GM21390 (cell line): ENCODE results near the gene TOMM20.
"Not testable (repeated sequence)": the region's sequence is repeated elsewhere in the genome, so short reads cannot be mapped to it uniquely, and the experiment has no call there.

Source experiments
- ATAC-seq: cut with Tn5 transposase; IDR thresholded peaks from one replicate; pipeline ENCODE4 v1.9.1; 2021; ENCODE audit not compliant: unreplicated experiment

Gene TOMM20

GRCh38 chr1:235080297-235080657 lies 48.4 kb downstream of the TOMM20 start:
- not testable (repeated sequence) for ATAC-seq

DNA sequence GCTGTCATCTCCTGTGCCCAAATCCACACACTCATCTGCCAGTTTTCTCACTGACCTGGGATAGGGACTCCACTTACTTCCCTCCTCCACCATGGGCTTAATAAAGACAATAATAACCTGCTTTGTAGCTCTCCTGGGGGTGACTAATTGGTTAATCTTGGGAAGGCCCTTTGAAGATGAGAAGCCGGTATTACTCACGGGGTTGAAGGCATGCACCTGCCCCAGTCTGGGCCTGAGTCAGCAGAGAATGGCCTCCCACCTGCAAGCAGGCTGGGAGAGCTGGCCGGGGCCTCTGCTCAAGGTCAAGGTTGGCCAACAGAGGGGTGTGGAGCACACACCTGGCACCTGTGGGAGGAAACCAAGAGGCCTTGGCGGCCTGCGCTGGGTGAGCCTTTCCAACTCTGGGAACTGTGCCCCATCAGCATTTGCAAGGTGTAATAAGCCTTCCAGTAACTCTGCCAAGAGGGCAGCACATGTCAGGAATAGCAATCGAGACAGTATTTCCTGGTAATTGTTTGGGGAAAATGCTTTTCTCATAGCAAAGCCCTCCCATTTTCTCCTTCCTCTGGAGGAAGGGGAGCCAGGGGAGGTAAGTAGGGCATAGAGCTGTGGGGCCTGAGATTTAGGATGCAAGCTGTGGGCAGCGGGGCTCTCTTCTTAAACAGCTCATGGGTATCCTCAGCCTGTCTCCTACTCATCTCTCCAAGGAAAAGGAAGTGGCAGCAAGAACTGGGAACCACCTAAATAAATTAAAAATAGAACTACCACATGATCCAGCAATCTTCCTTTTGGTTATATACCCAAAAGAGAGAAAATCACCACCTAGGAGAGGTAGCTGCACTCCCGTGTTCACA lies 49.0 kb downstream of the TOMM20 start:
- ATAC-seq, result no peak

- no peak for ATAC-seq
Observed at GRCh38 chr1:235078480-235079381, 49.9 kb downstream of the TOMM20 start.

DNA sequence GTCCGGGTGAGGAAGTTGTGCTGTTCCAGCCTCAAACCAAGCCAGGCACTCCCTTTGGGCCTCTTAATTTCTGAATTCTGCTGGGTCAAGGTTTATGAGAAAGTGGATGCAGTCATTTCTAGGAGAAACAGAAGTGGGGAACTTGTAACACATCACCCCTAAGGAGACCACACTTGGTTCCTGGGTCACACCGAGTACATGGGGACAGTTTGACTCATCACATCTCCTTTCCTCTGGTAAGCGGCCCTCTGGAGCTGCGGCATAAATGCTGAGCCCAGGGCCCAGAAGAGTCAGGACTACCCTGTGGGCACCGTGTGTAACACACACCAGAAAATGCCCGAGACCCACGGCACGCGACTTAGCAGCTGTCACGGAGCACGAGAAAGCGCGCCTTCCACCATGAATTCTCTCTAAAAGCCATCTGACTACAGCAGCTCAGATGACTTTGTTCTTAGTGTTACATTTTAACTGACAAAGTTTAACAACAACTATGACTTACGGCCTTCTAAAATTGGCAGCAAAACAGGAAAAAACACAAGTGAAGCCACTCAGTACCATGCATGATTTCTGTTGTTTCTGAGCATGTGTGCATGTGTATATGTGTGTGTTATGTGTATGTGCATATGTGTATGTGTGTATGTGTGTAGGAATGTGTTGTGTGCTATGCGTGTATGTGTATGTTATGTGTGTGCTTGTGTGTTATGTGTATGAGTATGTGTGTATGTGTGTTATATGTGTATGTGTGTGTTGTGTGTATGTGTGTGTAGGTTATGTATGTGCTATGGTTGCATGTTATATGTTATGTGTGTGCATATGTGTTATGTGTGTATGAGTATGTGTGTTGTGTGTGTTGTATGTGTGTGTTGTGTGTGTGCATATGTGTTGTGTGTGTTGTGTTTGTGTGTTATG lies 50.8 kb downstream of the TOMM20 start:
- peak; percentile 30 for ATAC-seq

DNA sequence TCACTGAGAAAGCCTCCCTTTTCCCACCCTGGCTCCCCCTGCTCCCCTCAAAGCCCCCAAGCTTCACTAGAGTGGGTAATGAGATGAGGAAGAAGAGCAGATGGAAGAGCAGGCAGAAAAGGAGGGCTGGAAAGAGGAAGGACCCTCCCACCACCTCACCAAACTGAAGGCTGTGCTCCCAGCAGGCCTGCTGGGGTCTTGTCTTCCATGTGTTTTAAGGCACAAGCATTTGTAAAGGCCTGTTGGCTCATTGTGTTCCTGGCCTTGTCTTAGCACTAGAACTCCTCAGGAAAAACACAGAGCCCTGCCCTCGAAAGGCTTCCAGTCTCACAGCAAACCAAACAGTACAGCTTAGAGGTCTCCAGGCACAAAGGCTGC lies 51.5 kb downstream of the TOMM20 start:
- no peak for ATAC-seq

GRCh38 chr1:235076504-235077162 lies 52.0 kb downstream of the TOMM20 start:
- ATAC-seq, result no peak

DNA sequence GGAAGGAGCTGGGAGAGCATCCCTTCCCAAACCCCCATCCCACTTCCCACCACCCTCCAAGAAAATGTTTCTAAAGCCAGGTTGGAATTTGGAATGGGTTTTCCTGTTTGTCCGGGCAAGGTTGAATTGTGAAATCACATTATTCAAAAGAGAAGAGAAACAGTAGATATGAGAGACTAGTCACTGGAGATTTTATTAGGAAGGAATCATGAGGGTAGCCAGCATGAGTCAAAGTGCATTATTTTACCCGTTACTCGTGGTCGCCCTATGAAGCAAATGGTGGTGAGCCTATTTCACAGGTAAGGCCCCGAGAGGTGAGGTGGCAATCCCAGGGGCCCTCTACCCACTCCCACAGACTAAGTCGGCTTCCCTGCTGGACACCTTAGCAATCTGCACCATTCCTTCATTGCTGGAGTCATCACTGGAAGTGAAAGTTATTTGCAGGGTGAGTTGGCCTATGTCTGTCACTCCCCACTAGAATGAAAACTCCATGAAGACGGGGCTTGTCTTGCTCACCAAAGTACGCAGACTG lies 52.8 kb downstream of the TOMM20 start:
- ATAC-seq, result no peak

DNA sequence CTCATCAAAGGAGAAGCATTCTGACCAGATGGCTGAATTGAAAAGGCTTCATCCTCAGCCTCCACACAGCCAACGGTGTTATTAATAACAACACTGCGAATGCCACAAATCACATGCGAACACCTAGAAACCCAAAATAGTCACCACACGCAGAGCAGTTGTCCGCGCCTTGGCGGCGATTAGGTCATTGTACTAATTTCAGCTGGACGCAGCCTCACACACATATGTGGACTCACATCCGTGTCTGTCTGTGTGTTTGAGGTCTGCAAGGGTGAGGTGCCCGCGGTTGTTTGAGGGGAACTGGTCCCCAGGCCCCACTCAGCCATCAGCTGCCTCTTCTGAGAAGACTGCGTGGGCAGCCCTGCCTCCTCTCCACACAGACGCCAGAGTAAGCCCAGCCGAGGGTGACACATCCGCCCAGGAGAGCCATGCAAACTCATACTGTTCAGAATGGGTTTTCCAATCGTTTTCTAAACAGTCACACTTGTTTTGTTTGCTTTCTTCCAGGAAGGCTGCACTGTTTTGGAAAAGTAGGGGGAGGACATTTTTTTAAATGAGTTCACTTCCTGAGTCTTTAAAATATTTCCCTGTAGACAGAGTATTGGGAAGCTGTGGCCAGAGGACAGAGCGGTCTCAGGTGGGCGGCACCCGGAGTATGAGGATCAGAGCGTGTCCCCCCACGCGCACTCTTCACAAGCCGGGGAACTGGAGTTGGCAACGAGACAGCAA lies 53.4 kb downstream of the TOMM20 start:
- ATAC-seq, result peak; percentile 54

GRCh38 chr1:235074523-235075047 lies 54.1 kb downstream of the TOMM20 start:
- peak; percentile 42 for ATAC-seq

- no peak for ATAC-seq
Observed at GRCh38 chr1:235073968-235074522, 54.6 kb downstream of the TOMM20 start.

DNA sequence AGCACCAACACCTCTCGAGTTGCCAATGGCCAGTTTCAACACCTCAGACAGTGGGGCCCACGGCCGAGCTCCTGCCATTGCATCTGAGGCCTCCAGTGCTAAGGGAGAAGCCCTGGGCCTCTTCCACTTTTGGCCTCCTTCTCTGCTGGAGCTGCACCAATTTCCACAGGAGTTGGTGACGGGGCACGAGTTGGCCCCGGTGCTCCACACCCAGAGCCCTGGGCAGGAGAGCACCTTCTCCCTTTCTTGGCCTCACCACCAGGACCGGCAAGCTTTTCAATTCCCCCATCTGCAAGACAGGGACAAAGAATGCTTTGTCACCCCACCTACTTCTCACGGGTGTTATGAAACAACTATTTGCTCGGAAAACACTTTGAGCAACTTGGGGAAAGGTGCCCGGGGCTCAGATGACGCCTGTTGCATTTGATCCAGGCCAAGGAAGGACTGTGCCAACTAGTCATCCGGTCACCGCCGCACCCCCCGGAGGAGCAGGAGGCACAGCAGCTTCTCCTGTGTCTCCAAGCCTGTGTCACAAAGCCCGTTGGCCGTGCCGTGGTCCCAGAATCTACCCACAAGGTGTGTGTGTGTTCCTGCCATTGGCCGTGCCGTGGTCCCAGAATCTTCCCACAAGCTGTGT lies 55.2 kb downstream of the TOMM20 start:
- no peak for ATAC-seq

GRCh38 chr1:235072577-235072976 lies 56.1 kb downstream of the TOMM20 start:
- ATAC-seq, result not testable (repeated sequence)

DNA sequence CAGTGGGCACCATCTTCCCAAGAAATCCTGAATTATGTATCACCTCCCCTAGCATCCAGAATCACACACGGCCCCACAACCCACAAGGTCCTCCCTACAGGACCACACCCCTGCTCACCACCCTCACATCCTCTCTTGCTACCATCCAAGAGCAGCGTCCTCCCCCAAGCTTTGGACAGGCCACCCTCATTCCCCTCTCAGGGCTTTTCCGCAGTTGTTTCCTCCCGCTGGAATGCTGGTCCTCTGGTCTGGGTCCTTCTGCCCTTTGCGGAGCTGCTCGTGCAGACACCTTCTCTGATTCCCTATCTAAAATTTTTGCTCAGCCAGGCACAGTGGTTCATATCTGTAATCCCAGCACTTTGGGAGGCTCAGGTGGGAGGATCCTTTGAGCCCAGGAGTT lies 56.5 kb downstream of the TOMM20 start:
- ATAC-seq, result no peak

GRCh38 chr1:235070819-235071218 lies 57.8 kb downstream of the TOMM20 start:
- ATAC-seq, result no peak

DNA sequence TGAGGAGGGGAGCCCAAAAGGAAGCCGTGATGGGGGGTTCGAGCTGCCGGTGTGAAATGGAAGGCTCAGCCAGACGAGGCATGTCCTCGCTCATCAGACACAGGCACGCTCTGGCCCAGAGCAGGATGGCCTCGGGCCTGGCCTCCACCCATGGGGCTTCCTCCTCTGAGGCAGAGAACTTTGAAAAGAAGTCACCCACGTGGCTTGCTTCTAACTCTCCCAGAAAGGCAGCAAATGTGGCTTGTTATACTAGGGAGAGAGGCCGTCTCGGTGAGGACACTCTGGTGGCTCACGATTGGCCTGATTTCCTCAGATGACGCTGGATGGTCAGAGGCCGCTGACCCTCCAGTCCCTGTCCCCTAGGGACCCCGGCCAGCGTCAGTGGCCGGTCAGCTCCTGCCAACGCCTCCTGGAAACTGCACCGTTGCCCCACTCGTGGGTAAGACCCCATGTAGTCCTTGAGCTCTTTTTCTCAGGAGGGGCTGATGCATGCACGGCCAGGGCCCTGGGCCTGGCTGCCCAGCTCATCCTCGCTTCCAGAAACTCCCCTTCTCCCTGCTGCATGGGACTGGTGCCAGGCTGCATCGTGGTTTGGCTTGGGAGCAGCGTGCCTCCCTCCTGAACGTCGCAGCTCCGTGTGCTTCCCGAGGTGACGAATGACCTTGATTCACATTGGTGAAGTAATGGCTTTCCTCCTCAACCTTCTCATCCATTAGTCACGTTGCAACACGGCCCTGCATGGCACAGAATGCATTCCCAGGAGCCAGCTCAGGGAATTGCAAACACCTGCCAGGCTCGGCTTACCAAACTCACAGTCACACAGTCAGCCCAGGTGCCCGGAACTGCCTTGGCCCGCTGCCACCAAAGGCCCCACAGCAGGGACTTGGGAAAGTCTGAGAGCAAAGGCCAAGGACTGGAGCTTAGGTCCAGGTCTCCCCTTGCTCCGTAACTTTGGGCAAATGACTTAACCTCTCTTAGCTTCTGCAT lies 58.8 kb downstream of the TOMM20 start:
- ATAC-seq, result no peak

DNA sequence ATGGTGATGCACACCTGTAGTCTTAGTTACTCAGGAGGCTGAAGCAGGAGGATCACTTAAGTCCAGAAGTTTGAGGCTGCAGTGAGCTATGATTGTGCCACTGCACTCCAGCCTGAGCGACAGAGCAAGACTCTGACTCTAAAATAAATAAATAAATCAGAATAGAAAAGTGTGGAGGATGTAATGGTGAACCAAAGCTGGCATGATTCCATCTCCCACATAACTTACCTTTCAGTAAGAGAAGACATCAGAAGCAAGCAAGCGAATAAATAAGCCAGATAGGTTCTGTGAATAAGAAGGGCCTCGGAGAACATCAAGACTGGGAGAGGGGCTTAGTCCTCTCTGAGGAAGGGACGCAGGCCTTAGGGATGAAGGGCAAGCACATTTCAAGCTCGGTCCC lies 59.5 kb downstream of the TOMM20 start:
- no peak for ATAC-seq
